Measurements from ENCODE around the gene CTSF. TPM values are rescaled to one million over a fixed set of nuclear protein-coding genes. Genes with fewer than 3 reads are reported as not detected.
A peak's percentile ranks its signal among the peaks of the same experiment; 100 is the strongest.

The CTSF gene
- 6.7 and 15.2 TPM in 2 replicates for total RNA-seq

DNA sequence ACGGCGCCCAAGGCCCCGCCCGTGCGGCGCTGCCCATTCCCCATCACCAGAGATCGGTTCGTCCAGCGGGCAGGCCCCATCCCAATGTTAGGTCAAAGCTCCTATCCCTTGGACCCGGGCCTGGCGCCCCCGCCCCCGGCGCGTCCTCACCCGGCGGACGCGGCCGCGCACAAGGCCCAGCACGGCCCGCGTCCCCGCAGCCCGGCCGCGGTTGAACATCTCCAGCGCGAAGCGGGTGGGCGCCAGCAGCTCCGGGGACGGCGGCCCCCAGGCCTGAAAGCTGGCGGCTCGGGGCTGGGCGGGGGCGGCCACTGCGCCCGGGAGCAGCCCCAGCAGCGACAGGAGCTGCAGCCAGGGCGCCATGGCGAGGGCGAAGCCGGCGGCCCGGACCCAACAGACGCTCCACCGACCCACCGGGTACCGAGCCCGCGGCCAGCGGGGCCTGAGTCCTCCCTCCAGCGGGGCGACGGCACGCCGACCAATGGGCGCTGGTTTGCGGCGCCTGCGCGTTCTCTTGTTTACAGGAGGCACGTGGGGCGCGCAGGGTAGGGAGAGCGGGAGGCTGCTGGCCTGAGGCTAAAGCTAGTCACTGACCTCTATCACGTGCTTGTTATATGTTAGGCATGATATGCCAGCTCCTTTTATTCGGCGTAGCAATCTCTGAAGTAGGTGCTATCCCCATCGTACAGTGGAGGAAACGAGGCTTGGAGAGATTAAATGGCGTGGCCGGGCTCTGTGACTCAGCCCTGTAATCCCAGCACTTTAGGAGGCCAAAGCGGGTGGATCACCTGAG is at the start of gene CTSF:
Gene CTSF (minus strand): TSS at position 483 of the 793 bp plus-strand sequence. CDS start 120 bp downstream, at position 363.
- peak within 1 kb of the TSS; percentile 53 for H3K4me3 ChIP-seq (ENCODE audit: low read depth, low read length)
- TF ChIP-seq, protein P1, sequence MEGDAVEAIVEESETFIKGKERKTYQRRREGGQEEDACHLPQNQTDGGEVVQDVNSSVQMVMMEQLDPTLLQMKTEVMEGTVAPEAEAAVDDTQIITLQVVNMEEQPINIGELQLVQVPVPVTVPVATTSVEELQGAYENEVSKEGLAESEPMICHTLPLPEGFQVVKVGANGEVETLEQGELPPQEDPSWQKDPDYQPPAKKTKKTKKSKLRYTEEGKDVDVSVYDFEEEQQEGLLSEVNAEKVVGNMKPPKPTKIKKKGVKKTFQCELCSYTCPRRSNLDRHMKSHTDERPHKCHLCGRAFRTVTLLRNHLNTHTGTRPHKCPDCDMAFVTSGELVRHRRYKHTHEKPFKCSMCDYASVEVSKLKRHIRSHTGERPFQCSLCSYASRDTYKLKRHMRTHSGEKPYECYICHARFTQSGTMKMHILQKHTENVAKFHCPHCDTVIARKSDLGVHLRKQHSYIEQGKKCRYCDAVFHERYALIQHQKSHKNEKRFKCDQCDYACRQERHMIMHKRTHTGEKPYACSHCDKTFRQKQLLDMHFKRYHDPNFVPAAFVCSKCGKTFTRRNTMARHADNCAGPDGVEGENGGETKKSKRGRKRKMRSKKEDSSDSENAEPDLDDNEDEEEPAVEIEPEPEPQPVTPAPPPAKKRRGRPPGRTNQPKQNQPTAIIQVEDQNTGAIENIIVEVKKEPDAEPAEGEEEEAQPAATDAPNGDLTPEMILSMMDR (conservative IDR thresholded peaks at IDR 0.05; ENCODE audit: low read depth, low read length): no peak
- no peak for DNase-seq (ENCODE audit: low read depth)

DNA sequence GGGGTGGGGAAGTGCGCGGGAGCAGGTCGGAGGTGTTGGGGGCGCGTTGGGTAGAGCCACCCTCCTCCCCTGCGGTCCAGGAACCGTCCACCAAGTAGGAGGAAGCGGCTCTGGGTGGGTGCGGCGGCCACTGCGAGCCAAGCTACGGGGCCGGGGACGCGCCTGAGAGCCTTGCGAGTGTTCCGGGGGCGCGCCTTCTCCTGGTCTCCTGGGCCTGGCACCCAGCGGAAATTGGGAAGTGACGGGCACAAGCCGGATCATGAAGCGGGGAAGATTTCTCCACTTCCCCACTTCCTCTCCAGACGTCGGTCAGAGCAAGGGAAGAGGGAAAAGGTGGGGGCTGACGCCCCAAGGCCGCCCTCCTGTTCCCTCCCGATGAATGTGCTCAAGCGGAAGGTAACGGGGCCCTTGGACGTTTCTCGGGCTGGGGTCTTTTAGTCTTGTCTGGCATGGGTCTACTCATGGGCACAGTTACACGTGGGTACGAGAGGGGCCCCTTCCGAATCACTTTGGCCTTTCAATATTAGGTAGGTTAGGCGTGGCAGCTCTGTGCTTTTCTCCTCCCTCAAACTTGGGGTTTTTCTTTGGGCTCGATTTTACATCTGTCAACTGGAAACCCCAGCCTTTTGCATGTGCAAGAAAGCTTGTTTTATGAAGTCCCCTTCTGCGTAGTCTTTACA is 48.9 kb upstream of the CTSF start:
- TF ChIP-seq, protein P1 (conservative IDR thresholded peaks at IDR 0.05; ENCODE audit: low read depth, low read length): no peak
- no peak for DNase-seq (ENCODE audit: low read depth)

DNA sequence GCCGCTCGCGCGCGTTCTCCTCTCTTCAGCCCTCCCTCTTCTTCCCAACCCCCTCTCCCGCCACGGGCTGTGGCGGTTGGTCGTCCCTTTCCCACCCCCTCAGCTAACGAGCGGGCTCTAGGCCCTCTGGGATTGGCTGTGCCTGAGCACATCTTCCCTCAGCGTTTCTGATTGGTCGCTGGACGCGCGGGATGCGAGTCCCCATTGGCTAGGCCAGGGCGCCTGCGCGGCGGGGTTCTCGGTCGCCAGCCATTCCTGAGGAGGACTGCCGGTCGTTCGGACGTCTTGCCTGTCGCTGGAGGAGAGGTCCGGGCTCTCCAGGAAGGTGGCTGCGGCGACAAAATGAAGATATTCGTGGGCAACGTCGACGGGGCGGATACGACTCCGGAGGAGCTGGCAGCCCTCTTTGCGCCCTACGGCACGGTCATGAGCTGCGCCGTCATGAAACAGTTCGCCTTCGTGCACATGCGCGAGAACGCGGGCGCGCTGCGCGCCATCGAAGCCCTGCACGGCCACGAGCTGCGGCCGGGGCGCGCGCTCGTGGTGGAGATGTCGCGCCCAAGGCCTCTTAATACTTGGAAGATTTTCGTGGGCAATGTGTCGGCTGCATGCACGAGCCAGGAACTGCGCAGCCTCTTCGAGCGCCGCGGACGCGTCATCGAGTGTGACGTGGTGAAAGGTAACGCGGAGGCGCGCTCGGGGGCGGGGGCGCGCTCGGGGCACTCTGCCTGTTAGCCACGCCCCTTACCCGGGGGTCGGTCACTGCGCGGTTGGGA is 48.2 kb upstream of the CTSF start, which contains the start of gene RBM14:
Gene RBM14 (plus strand): TSS at position 252 of the 776 bp plus-strand sequence. CDS start 91 bp downstream, at position 343.
- DNase-seq (ENCODE audit: low read depth): peak; percentile 88
- peak within 1 kb of the TSS; percentile 68 for H3K4me3 ChIP-seq (ENCODE audit: low read depth, low read length)
- TF ChIP-seq, protein P1 (conservative IDR thresholded peaks at IDR 0.05; ENCODE audit: low read depth, low read length): no peak

More for the DNA sequence above, 48.9 kb upstream of the CTSF start:
- peak overlapping the region; percentile 68 for H3K4me3 ChIP-seq (ENCODE audit: low read depth, low read length)

- no peak for DNase-seq (ENCODE audit: low read depth)
- TF ChIP-seq, protein P1 (conservative IDR thresholded peaks at IDR 0.05; ENCODE audit: low read depth, low read length): no peak
- H3K4me3 ChIP-seq (ENCODE audit: low read depth, low read length): no peak overlapping the region
Observed at GRCh38 chr11:66614073-66614472, 45.7 kb upstream of the CTSF start.

DNA sequence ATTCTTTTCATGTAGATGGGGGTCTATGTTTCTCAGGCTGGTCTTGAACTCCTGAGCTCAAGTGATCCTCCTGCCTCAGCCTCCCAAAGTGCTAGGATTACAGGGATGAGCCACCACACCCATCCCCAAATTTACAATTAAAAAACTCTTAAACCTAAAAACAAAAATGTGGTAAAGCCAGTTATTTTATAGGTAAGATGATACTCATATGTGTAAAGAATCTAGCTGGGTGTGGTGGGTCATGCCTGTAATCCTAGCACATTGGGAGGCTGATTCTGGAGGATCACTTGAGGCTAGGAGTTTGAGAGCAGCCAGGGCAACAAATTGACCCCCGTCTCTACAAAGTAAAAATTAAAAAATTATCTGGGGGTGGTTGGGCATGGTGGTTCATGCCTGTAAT is 44.1 kb upstream of the CTSF start:
- TF ChIP-seq, protein P1 (conservative IDR thresholded peaks at IDR 0.05; ENCODE audit: low read depth, low read length): no peak
- DNase-seq (ENCODE audit: low read depth): no peak
- H3K4me3 ChIP-seq (ENCODE audit: low read depth, low read length): no peak overlapping the region

GRCh38 chr11:66609721-66610617 is 41.6 kb upstream of the CTSF start:
- DNase-seq (ENCODE audit: low read depth): no peak
- TF ChIP-seq, protein P1 (conservative IDR thresholded peaks at IDR 0.05; ENCODE audit: low read depth, low read length): no peak
- no peak overlapping the region for H3K4me3 ChIP-seq (ENCODE audit: low read depth, low read length)
